ENCODE measurements around the gene SH3BP2.

DNA sequence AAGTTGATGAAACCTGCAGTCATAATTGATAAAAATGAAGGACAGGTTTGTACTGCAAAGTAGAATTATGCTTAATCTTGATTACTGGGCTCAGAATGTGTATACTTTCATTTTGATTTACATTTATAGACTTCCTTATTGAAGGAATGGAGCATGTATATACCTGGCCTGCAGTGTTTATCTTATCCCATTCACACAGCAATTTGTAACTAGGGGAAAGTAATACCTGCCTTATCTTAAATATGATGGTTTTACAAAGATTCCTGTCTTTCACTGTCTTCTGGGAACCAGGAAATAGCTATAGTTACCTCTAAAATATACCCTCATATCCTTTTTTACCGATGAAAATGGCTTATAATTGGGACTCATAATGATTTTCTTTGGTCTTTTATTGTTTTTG, 80.4 kb downstream of the SH3BP2 start:
- TF ChIP-seq CTCF (IDR thresholded peaks at IDR 0.05) (no peak), POLR2A (IDR thresholded peaks at IDR 0.05) (no peak)

All from body of pancreas (tissue), 4 donors.